IMR-90 (cell line): ENCODE measurements around the gene FA2H. TPM values are rescaled to one million over a fixed set of nuclear protein-coding genes. Genes with fewer than 3 reads are reported as not detected.

ENCODE experiments used
- ATAC-seq: fragments of 200-7000 bp; cut with Tn5 transposase; 2 replicates; pipeline ENCODE4 v1.9.1; 2020; ENCODE audit warnings: low read depth, mild to moderate bottlenecking, moderate library complexity
- Bru-seq: library from RNA; stranded (reverse); fragments of 400-500 nt; gene quantifications from one replicate; lab custom pipeline; 2021; lab: Mats Ljungman, UMichigan
- BruChase-seq, 2 experiments: library from RNA; stranded (reverse); fragments of 400-500 nt; gene quantifications; one replicate each; lab custom pipeline; 2021; lab: Mats Ljungman, UMichigan
- BruUV-seq: library from RNA; stranded (reverse); fragments of 400-500 nt; replicated peaks from 2 replicates; lab custom pipeline; 2021; lab: Mats Ljungman, UMichigan
- CTCF ChIA-PET: fragments of 300-600 bp; formaldehyde crosslinking; extraction: SDS; loops from one replicate; lab custom pipeline; 2021; ENCODE audit warnings: antibody characterized with exemption; lab: Yijun Ruan, JAX
- POLR2A ChIA-PET: fragments of 300-600 bp; sonication (Branson Sonifier 250); formaldehyde crosslinking; loops from one replicate; lab custom pipeline; 2022; ENCODE audit warnings: antibody characterized with exemption; ENCODE audit not compliant: unreplicated experiment; lab: Charles Lee
- DNase-seq: peaks from one replicate; pipeline ENCODE4 v3.0.0; 2013
- H2AFZ ChIP-seq: replicated peaks from 2 replicates; pipeline ENCODE3; 2013; ENCODE audit warnings: low read length, mild to moderate bottlenecking; ENCODE audit not compliant: poor library complexity
- H2AK5ac ChIP-seq: 2 replicates; pipeline ENCODE4 v1.6.1; 2013; ENCODE audit warnings: low read depth, low read length, inconsistent platforms
- H2AK9ac ChIP-seq: replicated peaks from 2 replicates; pipeline ENCODE3; 2013; ENCODE audit warnings: mild to moderate bottlenecking, low read depth, low read length, moderate library complexity; ENCODE audit not compliant: poor library complexity
- H2BK120ac ChIP-seq: 2 replicates; pipeline ENCODE4 v1.6.1; 2013; ENCODE audit warnings: low read depth, low read length, inconsistent platforms
- H2BK15ac ChIP-seq: 3 replicates; pipeline ENCODE4 v1.6.1; 2013; ENCODE audit warnings: low read depth, low read length, inconsistent platforms
- H2BK20ac ChIP-seq: 2 replicates; pipeline ENCODE4 v1.6.1; 2013; ENCODE audit warnings: low read depth, mild to moderate bottlenecking, inconsistent platforms, low read length, moderate library complexity
- H2BK5ac ChIP-seq: 2 replicates; pipeline ENCODE4 v1.6.1; 2013; ENCODE audit warnings: mild to moderate bottlenecking, low read depth, low read length, inconsistent platforms; ENCODE audit not compliant: poor library complexity, severe bottlenecking
- H3K14ac ChIP-seq: replicated peaks from 2 replicates; pipeline ENCODE4 v1.6.1; 2013; ENCODE audit warnings: low read depth, low read length, inconsistent platforms
- H3K18ac ChIP-seq: 2 replicates; pipeline ENCODE4 v1.6.1; 2013; ENCODE audit warnings: low read depth, low read length, control low read depth
- H3K23ac ChIP-seq: 2 replicates; pipeline ENCODE4 v1.6.1; 2013; ENCODE audit warnings: low read depth, low read length, inconsistent platforms
- H3K27ac ChIP-seq: 2 replicates; pipeline ENCODE4 v1.5.1; 2013; ENCODE audit warnings: mild to moderate bottlenecking, control low read depth, low read length; ENCODE audit not compliant: insufficient read depth
- H3K27me3 ChIP-seq: 2 replicates; pipeline ENCODE4 v1.6.1; 2013; ENCODE audit warnings: low read length; ENCODE audit not compliant: control insufficient read depth, insufficient read depth
- H3K36me3 ChIP-seq: 2 replicates; pipeline ENCODE4 v1.6.1; 2013; ENCODE audit warnings: low read length, mixed read lengths; ENCODE audit not compliant: control insufficient read depth, insufficient read depth
- H3K4ac ChIP-seq: 2 replicates; pipeline ENCODE4 v1.6.1; 2013; ENCODE audit warnings: low read depth, low read length, inconsistent platforms
- H3K4me1 ChIP-seq: 2 replicates; pipeline ENCODE4 v1.6.1; 2013; ENCODE audit warnings: low read length, mixed read lengths; ENCODE audit not compliant: control insufficient read depth, insufficient read depth
- H3K4me2 ChIP-seq: 2 replicates; pipeline ENCODE4 v1.6.1; 2013; ENCODE audit warnings: low read depth, mild to moderate bottlenecking, control low read depth, low read length, moderate library complexity
- H3K4me3 ChIP-seq: 2 replicates; pipeline ENCODE4 v1.5.1; 2013; ENCODE audit warnings: low read depth, mild to moderate bottlenecking, control low read depth, low read length, moderate library complexity; ENCODE audit not compliant: insufficient read depth
- H3K56ac ChIP-seq: 2 replicates; pipeline ENCODE4 v1.6.1; 2013; ENCODE audit warnings: low read length, inconsistent platforms; ENCODE audit not compliant: insufficient read depth; ENCODE audit errors: extremely low read depth
- H3K79me1 ChIP-seq, 2 experiments: 2 replicates each; pipeline ENCODE4 v1.6.1; 2013; ENCODE audit warnings: low read length in 2 of 2, inconsistent platforms in 1 of 2, low read depth in 1 of 2
- H3K9ac ChIP-seq: 2 replicates; pipeline ENCODE4 v1.6.1; 2013; ENCODE audit warnings: low read depth, low read length, control low read depth
- H3K9me1 ChIP-seq: 2 replicates; pipeline ENCODE4 v1.6.1; 2013; ENCODE audit warnings: low read length, inconsistent platforms; ENCODE audit not compliant: insufficient read depth
- H3K9me3 ChIP-seq: 2 replicates; pipeline ENCODE4 v1.6.1; 2013; ENCODE audit warnings: low read length; ENCODE audit not compliant: control insufficient read depth, insufficient read depth
- H4K20me1 ChIP-seq: 2 replicates; pipeline ENCODE4 v1.6.1; 2013; ENCODE audit warnings: low read length, inconsistent platforms; ENCODE audit not compliant: insufficient read depth
- H4K5ac ChIP-seq: 2 replicates; pipeline ENCODE4 v1.6.1; 2013; ENCODE audit warnings: mild to moderate bottlenecking, low read depth, low read length, control low read depth
- H4K8ac ChIP-seq, 2 experiments: 2 replicates each; pipeline ENCODE4 v1.6.1; 2013; ENCODE audit warnings: low read depth in 2 of 2, low read length in 2 of 2, control low read depth in 1 of 2, inconsistent platforms in 1 of 2
- H4K91ac ChIP-seq: 2 replicates; pipeline ENCODE4 v1.6.1; 2013; ENCODE audit warnings: low read depth, low read length, inconsistent platforms; ENCODE audit not compliant: insufficient read depth
- CEBPB ChIP-seq: IDR thresholded peaks from 2 replicates; pipeline ENCODE4 v1.6.1; 2012; ENCODE audit warnings: low read depth, low read length, improper control_type of control experiment
- CHD1 ChIP-seq: IDR thresholded peaks from 2 replicates; pipeline ENCODE4 v1.6.1; 2012; ENCODE audit warnings: low read depth, low read length, improper control_type of control experiment
- MAFK ChIP-seq: IDR thresholded peaks from 2 replicates; pipeline ENCODE4 v1.6.1; 2012; ENCODE audit warnings: low read depth, low read length, improper control_type of control experiment
- MXI1 ChIP-seq: IDR thresholded peaks from 2 replicates; pipeline ENCODE4 v1.6.1; 2012; ENCODE audit warnings: low read depth, mild to moderate bottlenecking, low read length, moderate library complexity, borderline replicate concordance
- NFE2L2 ChIP-seq: fragments of 150-350 bp; IDR thresholded peaks from 2 replicates; pipeline ENCODE4 v1.6.1; 2016; ENCODE audit warnings: low read depth, mild to moderate bottlenecking, low read length
- RAD21 ChIP-seq: IDR thresholded peaks from 2 replicates; pipeline ENCODE4 v1.6.1; 2012; ENCODE audit warnings: low read length, improper control_type of control experiment
- WGBS, 2 experiments: methylation state at CpG; one replicate each; pipeline versions ENCODE4 v1.1.5 to v1.1.7; 2013; ENCODE audit warnings: missing lambda C conversion rate in 2 of 2; ENCODE audit not compliant: insufficient read length in 1 of 2; ENCODE audit errors: extremely low coverage in 2 of 2; 5-methylcytosine and 5-hydroxymethylcytosine counted together
- dilution Hi-C: fragments of 300-500 bp; cut with HindIII; formaldehyde crosslinking; loops from one replicate; pipeline ENCODE4 v1.14.3; 2018; ENCODE audit warnings: low sequenced_read_pairs; ENCODE audit not compliant: unreplicated experiment
- in situ Hi-C: fragments of 300-500 bp; cut with MboI; formaldehyde crosslinking; loops from 3 replicates; pipeline ENCODE4 v1.14.3; 2019; ENCODE audit warnings: low sequenced_read_pairs, inconsistent platforms, mixed read lengths
- intact Hi-C: fragments of 100-400 bp; cut with micrococcal nuclease; formaldehyde crosslinking; loops from 2 replicates; pipeline ENCODE4 v1.10.0; 2022
- long read RNA-seq: library from polyadenylated mRNA; unstranded; transcript quantifications from one replicate; pipeline ENCODE4 v2.0.0, GENCODE V29; 2021; ENCODE audit not compliant: unreplicated experiment
- polyA plus RNA-seq, 3 experiments: library from polyadenylated mRNA; depleted of rRNA; stranded (reverse); fragments of >200 nt; gene quantifications; 2 replicates each; pipeline ENCODE4 v1.2.3, GENCODE V29; 2012; ENCODE audit warnings: low replicate concordance in 1 of 3
- total RNA-seq: library from RNA; depleted of rRNA; stranded (reverse); fragments of >200 nt; gene quantifications from 2 replicates; pipeline ENCODE4 v1.2.3, GENCODE V29; 2012; rRNA removed
- TF ChIP-seq, protein P1 (sequence below): fragments of 150-350 bp; IDR thresholded peaks from 2 replicates; pipeline ENCODE4 v1.6.1; 2016; ENCODE audit warnings: low read depth, mild to moderate bottlenecking, low read length, moderate library complexity, borderline replicate concordance
- TF ChIP-seq, protein P2 (sequence below): conservative IDR thresholded peaks from 2 replicates; pipeline ENCODE4 v1.5.1; 2012; ENCODE audit warnings: mild to moderate bottlenecking, low read depth, low read length, improper control_type of control experiment
- TF ChIP-seq, protein P3 (sequence below): fragments of 150-350 bp; IDR thresholded peaks from 2 replicates; pipeline ENCODE4 v1.6.1; 2017; ENCODE audit warnings: mild to moderate bottlenecking, antibody characterized with exemption, low read length, low read depth

The FA2H gene, protein sequence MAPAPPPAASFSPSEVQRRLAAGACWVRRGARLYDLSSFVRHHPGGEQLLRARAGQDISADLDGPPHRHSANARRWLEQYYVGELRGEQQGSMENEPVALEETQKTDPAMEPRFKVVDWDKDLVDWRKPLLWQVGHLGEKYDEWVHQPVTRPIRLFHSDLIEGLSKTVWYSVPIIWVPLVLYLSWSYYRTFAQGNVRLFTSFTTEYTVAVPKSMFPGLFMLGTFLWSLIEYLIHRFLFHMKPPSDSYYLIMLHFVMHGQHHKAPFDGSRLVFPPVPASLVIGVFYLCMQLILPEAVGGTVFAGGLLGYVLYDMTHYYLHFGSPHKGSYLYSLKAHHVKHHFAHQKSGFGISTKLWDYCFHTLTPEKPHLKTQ
- total RNA-seq = not detected in 2 replicates
- not detected in 2 replicates for polyA plus RNA-seq (2012; rRNA removed)
- polyA plus RNA-seq (2012; cell fraction: cytosol; rRNA removed) = 0.01 TPM in 1 of 2 replicates, not detected in the other
- 0.02 TPM in 1 of 2 replicates, not detected in the other for polyA plus RNA-seq (2012; cell fraction: nucleus; rRNA removed; ENCODE audit: low replicate concordance)
- percentile 4 among the genes with signal in this experiment for Bru-seq, nascent RNA
- BruChase-seq, experiment 1, labeled RNA remaining after a 6-hour chase = percentile 6 among the genes with signal in this experiment
- percentile 8 among the genes with signal in this experiment for BruChase-seq, experiment 2, labeled RNA remaining after a 2-hour chase
- long read RNA-seq = 0 reads

DNA sequence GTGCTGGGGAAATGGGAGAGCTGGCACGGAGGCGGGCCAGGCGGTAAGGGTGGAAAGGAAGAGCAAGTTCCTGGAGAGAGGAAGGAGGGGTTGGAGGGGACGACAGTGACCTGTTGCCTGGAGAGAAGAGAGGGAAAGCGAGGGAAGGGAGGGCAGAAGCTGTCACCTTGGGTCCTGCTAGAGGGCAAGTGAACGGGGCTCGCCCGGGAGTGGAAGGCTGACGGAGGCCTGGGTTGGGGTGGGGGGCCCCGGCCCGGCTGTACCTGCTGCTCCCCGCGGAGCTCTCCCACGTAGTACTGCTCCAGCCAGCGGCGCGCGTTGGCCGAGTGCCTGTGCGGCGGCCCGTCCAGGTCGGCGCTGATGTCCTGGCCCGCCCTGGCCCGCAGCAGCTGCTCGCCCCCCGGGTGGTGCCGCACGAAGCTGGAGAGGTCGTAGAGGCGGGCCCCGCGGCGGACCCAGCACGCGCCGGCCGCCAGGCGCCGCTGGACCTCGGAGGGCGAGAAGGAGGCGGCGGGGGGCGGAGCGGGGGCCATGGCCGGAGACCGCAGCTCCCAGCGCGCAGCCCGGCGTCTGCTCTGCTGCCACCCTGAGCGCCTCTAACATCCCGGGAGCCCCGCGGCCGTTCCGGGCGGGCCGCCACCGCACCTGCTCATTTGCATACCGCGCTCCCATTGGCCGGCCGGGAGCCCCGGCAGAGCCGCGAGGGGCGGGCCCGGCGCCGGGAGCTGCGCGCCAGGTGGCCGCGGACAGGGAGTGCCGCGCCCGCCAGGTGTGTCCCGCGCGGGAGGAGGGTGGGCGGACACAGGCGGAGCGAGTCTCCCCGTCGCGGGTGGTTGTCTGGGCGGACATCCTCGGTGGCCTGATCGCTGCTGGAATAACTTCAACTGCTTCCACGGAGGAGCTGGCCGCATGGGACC is at the start of gene FA2H:
Gene FA2H, minus strand, starts transcription at position 598 of the 917 bp plus-strand sequence. Its CDS starts 65 bp downstream, at position 533.
- no peaks in the 10 kb centered on the region; the same call in 1 of the 2 replicates for H3K4me1 ChIP-seq
- H3K4me2 ChIP-seq = peak within 1 kb of the TSS; percentile 25; the same call in 1 of the 2 replicates
- peak; percentile 95 for ATAC-seq
- ChIA-PET POLR2A (interaction anchor here (0.6 kb wide), 1 partner anchor 211 kb away, joined by 24 read pairs; the partner anchor contains the start of gene WDR59), CTCF (interaction anchor here (1.2 to 1.3 kb wide), 2 partner anchors 10 to 88 kb away, joined by 3 to 6 read pairs; no protein-coding TSS in a partner anchor)
- H3K4ac ChIP-seq = no peak within 1 kb of the TSS
- no peaks in the 10 kb centered on the region for H3K9me3 ChIP-seq
- H2AK5ac ChIP-seq = no peak within 1 kb of the TSS
- peak; percentile 23 for DNase-seq
- peak within 1 kb of the TSS; percentile 67 for H2AFZ ChIP-seq
- H3K36me3 ChIP-seq = no peaks in the 10 kb centered on the region
- H2AK9ac ChIP-seq = peak within 1 kb of the TSS; percentile 55
- H3K56ac ChIP-seq = no peak within 1 kb of the TSS
- H3K14ac ChIP-seq = no peak within 1 kb of the TSS
- peak within 1 kb of the TSS; percentile 4; the same call in 1 of the 2 replicates for H3K4me3 ChIP-seq
- peaks cover 54% of the 10 kb centered on the region for H3K27me3 ChIP-seq
- intact Hi-C loops (no loop called here), in situ Hi-C loops (no loop called here), dilution Hi-C loops (no loop called here)
- H3K9me1 ChIP-seq = no peaks in the 10 kb centered on the region
- no peak within 1 kb of the TSS for H3K18ac ChIP-seq
- H2BK120ac ChIP-seq = no peak within 1 kb of the TSS
- BruUV-seq = no TSS peak
- no peak within 1 kb of the TSS for H3K9ac ChIP-seq
- H4K8ac ChIP-seq = no peak within 1 kb of the TSS
- no peak within 1 kb of the TSS for H4K5ac ChIP-seq
- no peaks in the 10 kb centered on the region for H3K79me1 ChIP-seq
- no peaks in the 10 kb centered on the region for H4K20me1 ChIP-seq
- H2BK15ac ChIP-seq = no peak within 1 kb of the TSS
- no peak within 1 kb of the TSS for H3K23ac ChIP-seq
- 1% methylated on average over 34 of the region's 94 CpGs; no CpG with 5 or more reads in 1 of the 2 experiments for WGBS, 2 experiments
- H3K27ac ChIP-seq = no peak within 1 kb of the TSS
- no peak within 1 kb of the TSS for H4K91ac ChIP-seq
- no peak within 1 kb of the TSS for H2BK20ac ChIP-seq
- H2BK5ac ChIP-seq = no peak within 1 kb of the TSS
- no peak for TF ChIP-seq RAD21
- no peak for TF ChIP-seq MXI1
- no peak for TF ChIP-seq NFE2L2
- no peak for TF ChIP-seq CEBPB
- TF ChIP-seq, protein P1, sequence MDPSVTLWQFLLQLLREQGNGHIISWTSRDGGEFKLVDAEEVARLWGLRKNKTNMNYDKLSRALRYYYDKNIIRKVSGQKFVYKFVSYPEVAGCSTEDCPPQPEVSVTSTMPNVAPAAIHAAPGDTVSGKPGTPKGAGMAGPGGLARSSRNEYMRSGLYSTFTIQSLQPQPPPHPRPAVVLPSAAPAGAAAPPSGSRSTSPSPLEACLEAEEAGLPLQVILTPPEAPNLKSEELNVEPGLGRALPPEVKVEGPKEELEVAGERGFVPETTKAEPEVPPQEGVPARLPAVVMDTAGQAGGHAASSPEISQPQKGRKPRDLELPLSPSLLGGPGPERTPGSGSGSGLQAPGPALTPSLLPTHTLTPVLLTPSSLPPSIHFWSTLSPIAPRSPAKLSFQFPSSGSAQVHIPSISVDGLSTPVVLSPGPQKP = no peak
- TF ChIP-seq, protein P2, sequence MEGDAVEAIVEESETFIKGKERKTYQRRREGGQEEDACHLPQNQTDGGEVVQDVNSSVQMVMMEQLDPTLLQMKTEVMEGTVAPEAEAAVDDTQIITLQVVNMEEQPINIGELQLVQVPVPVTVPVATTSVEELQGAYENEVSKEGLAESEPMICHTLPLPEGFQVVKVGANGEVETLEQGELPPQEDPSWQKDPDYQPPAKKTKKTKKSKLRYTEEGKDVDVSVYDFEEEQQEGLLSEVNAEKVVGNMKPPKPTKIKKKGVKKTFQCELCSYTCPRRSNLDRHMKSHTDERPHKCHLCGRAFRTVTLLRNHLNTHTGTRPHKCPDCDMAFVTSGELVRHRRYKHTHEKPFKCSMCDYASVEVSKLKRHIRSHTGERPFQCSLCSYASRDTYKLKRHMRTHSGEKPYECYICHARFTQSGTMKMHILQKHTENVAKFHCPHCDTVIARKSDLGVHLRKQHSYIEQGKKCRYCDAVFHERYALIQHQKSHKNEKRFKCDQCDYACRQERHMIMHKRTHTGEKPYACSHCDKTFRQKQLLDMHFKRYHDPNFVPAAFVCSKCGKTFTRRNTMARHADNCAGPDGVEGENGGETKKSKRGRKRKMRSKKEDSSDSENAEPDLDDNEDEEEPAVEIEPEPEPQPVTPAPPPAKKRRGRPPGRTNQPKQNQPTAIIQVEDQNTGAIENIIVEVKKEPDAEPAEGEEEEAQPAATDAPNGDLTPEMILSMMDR = peak; percentile 31; the same call in 1 of the 2 replicates
- no peak for TF ChIP-seq CHD1
- no peak for TF ChIP-seq MAFK
- TF ChIP-seq, protein P3, sequence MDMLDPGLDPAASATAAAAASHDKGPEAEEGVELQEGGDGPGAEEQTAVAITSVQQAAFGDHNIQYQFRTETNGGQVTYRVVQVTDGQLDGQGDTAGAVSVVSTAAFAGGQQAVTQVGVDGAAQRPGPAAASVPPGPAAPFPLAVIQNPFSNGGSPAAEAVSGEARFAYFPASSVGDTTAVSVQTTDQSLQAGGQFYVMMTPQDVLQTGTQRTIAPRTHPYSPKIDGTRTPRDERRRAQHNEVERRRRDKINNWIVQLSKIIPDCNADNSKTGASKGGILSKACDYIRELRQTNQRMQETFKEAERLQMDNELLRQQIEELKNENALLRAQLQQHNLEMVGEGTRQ = no peak
